HG03378 (cell line): ENCODE results near the gene NLRP8.
"Not testable (repeated sequence)": the region's sequence is repeated elsewhere in the genome, so short reads cannot be mapped to it uniquely, and the experiment has no call there.

Source experiments
- ATAC-seq: cut with Tn5 transposase; IDR thresholded peaks from one replicate; pipeline ENCODE4 v1.9.1; 2021; ENCODE audit warnings: mild to moderate bottlenecking, moderate library complexity; ENCODE audit not compliant: unreplicated experiment

The NLRP8 gene

GRCh38 chr19:55947532-55947931, at the start of gene NLRP8:
Gene NLRP8, plus strand, starts transcription at chr19:55947832.
- ATAC-seq = no peak

- no peak for ATAC-seq
Measured at GRCh38 chr19:55898911-55899310, 48.7 kb upstream of the NLRP8 start.

- ATAC-seq = no peak
Measured at GRCh38 chr19:55901369-55902079, 46.1 kb upstream of the NLRP8 start.

- ATAC-seq = no peak
Measured at GRCh38 chr19:55902080-55902751, 45.4 kb upstream of the NLRP8 start.

- no peak for ATAC-seq
Measured at GRCh38 chr19:55907286-55907685, 40.3 kb upstream of the NLRP8 start.

- no peak for ATAC-seq
Measured at GRCh38 chr19:55907746-55908145, 39.9 kb upstream of the NLRP8 start.

- no peak for ATAC-seq
Measured at GRCh38 chr19:55909801-55910200, 37.8 kb upstream of the NLRP8 start.

GRCh38 chr19:55912916-55913315, 34.7 kb upstream of the NLRP8 start:
- no peak for ATAC-seq

- ATAC-seq = no peak
Measured at GRCh38 chr19:55913643-55914268, 33.9 kb upstream of the NLRP8 start.

- no peak for ATAC-seq
Measured at GRCh38 chr19:55923556-55923955, 24.1 kb upstream of the NLRP8 start.

- no peak for ATAC-seq
Measured at GRCh38 chr19:55927991-55928390, 19.6 kb upstream of the NLRP8 start.

GRCh38 chr19:55929258-55929657, 18.4 kb upstream of the NLRP8 start:
- not testable (repeated sequence) for ATAC-seq

GRCh38 chr19:55930996-55931515, 16.6 kb upstream of the NLRP8 start:
- no peak for ATAC-seq

- no peak for ATAC-seq
Measured at GRCh38 chr19:55931936-55932386, 15.7 kb upstream of the NLRP8 start, which contains the start of gene NLRP13. Gene NLRP13, minus strand, starts transcription at chr19:55932336. Its CDS starts 25 bp downstream, at chr19:55932311.

GRCh38 chr19:55935206-55935605, 12.4 kb upstream of the NLRP8 start:
- ATAC-seq = no peak

- ATAC-seq = no peak
Measured at GRCh38 chr19:55939206-55939605, 8.4 kb upstream of the NLRP8 start.

- ATAC-seq = no peak
Measured at GRCh38 chr19:55940306-55940705, 7.3 kb upstream of the NLRP8 start.

GRCh38 chr19:55950566-55950965, 2.9 kb downstream of the NLRP8 start:
- not testable (repeated sequence) for ATAC-seq

GRCh38 chr19:55956431-55956830, 8.8 kb downstream of the NLRP8 start:
- ATAC-seq = no peak

- ATAC-seq = no peak
Measured at GRCh38 chr19:55958356-55958755, 10.7 kb downstream of the NLRP8 start.

- ATAC-seq = no peak
Measured at GRCh38 chr19:55959996-55960675, 12.5 kb downstream of the NLRP8 start.
